ENCODE data around the gene PROB1. TPM values are rescaled to one million over a fixed set of nuclear protein-coding genes. Genes with fewer than 3 reads are reported as not detected.
"Not testable (repeated sequence)": the region's sequence is repeated elsewhere in the genome, so short reads cannot be mapped to it uniquely, and the experiment has no call there.

PROB1 gene
- total and polyA plus RNA-seq, 2 of the 13 experiments (the other 11 are each of a cell fraction or from before 2014, with no cell fraction given): 0.69 to 1.1 TPM

DNA sequence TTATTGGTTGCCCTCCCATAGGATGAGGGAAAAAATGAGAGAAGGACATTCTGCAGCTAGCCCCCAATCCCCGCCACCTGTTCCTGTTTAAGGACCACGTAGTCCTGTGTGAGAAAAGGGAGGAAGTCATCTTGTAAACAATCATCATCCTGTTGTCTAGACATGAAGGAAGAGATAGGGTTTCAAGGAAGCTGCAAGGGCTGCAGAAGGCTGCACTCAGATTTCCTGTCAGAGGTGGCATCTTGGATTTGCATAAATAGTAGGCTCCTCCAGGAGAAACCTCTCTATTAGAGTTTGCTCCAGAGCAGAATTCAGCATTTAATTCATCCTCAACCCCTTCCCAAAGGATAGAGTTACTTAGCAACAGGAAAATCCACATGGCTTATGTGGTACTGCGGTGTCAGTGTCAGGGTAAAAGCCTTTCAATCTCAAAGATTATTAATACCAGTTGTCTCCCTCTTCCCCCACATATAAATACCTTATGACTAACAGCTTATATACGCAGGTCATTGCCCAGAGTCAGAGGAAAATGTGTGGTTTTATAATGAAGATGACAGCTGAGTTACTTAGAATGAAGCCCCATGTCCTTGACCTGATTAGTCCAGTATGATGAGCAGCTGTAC lies 49.0 kb upstream of the PROB1 start (continued):
- TF ChIP-seq, protein P1, sequence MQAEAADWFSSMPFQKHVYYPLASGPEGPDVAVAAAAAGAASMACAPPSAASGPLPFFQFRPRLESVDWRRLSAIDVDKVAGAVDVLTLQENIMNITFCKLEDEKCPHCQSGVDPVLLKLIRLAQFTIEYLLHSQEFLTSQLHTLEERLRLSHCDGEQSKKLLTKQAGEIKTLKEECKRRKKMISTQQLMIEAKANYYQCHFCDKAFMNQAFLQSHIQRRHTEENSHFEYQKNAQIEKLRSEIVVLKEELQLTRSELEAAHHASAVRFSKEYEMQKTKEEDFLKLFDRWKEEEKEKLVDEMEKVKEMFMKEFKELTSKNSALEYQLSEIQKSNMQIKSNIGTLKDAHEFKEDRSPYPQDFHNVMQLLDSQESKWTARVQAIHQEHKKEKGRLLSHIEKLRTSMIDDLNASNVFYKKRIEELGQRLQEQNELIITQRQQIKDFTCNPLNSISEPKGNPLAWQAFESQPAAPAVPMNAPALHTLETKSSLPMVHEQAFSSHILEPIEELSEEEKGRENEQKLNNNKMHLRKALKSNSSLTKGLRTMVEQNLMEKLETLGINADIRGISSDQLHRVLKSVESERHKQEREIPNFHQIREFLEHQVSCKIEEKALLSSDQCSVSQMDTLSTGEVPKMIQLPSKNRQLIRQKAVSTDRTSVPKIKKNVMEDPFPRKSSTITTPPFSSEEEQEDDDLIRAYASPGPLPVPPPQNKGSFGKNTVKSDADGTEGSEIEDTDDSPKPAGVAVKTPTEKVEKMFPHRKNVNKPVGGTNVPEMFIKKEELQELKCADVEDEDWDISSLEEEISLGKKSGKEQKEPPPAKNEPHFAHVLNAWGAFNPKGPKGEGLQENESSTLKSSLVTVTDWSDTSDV (CRISPR knock-in tag; IDR thresholded peaks at IDR 0.05): no peak
- TF ChIP-seq, protein P2, sequence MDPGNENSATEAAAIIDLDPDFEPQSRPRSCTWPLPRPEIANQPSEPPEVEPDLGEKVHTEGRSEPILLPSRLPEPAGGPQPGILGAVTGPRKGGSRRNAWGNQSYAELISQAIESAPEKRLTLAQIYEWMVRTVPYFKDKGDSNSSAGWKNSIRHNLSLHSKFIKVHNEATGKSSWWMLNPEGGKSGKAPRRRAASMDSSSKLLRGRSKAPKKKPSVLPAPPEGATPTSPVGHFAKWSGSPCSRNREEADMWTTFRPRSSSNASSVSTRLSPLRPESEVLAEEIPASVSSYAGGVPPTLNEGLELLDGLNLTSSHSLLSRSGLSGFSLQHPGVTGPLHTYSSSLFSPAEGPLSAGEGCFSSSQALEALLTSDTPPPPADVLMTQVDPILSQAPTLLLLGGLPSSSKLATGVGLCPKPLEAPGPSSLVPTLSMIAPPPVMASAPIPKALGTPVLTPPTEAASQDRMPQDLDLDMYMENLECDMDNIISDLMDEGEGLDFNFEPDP (CRISPR knock-in tag; conservative IDR thresholded peaks at IDR 0.05): no peak
- TF ChIP-seq SP5 (CRISPR knock-in tag; IDR thresholded peaks at IDR 0.05; ENCODE audit: borderline replicate concordance, low read depth) (no peak), RARG (CRISPR knock-in tag; IDR thresholded peaks at IDR 0.05; ENCODE audit: low read depth) (no peak), BRCA1 (CRISPR knock-in tag; IDR thresholded peaks at IDR 0.05) (no peak), ZSCAN25 (CRISPR knock-in tag; IDR thresholded peaks at IDR 0.05) (no peak)
- TF ChIP-seq, protein P3, sequence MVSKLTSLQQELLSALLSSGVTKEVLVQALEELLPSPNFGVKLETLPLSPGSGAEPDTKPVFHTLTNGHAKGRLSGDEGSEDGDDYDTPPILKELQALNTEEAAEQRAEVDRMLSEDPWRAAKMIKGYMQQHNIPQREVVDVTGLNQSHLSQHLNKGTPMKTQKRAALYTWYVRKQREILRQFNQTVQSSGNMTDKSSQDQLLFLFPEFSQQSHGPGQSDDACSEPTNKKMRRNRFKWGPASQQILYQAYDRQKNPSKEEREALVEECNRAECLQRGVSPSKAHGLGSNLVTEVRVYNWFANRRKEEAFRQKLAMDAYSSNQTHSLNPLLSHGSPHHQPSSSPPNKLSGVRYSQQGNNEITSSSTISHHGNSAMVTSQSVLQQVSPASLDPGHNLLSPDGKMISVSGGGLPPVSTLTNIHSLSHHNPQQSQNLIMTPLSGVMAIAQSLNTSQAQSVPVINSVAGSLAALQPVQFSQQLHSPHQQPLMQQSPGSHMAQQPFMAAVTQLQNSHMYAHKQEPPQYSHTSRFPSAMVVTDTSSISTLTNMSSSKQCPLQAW (CRISPR knock-in tag; IDR thresholded peaks at IDR 0.05): no peak

DNA sequence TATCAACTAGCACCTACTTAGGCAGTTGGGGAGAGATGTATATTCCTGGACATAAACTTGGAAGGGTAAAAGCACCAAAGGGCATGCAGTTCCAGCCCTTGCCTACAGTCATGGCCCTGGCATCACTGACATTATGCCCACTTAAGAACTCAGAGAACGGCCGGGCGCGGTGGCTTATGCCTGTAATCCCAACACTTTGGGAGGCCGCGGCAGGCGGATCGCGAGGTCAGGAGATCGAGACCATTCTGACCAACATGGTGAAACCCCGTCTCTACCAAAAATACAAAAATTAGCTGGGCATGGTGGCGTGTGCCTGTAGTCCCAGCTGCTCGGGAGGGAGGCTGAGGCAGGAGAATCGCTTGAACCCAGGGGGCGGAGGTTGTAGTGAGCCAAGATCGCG lies 45.5 kb upstream of the PROB1 start:
- WGBS (ENCODE audit: low lambda C conversion rate): 93% methylated on average over 17 of the region's 17 CpGs
- ATAC-seq; CTCF ChIA-PET (ENCODE audit: low intra/inter-chr PET ratio, low total read pairs); H4K20me1 ChIP-seq (ENCODE audit: insufficient read depth, low read length); H2AFZ ChIP-seq (ENCODE audit: low read length); H3K9ac ChIP-seq (ENCODE audit: insufficient read depth, low read depth, low read length); H3K4me2 ChIP-seq (ENCODE audit: low read depth, low read length); H3K4me3 ChIP-seq (replicated peaks in 1 of 3; ENCODE audit: insufficient read depth in 1 of 3, low read depth in 2 of 3, low read length in 3 of 3); DNase-seq (ENCODE audit: low spot score); in situ Hi-C loops (cut with HindIII; ENCODE audit: extremely low pct_ligation_motif_present, low pct_unique_long_range_greater_than_20kb); BruUV-seq (replicated peaks); H3K9me3 ChIP-seq (ENCODE audit: low read length); H3K36me3 ChIP-seq (replicated peaks in 1 of 2; ENCODE audit: control insufficient read depth in 1 of 2, insufficient read depth in 2 of 2, low read length in 2 of 2); FAIRE-seq; H3K27ac ChIP-seq (ENCODE audit: extremely low read length, insufficient read depth, low read length); H3K79me2 ChIP-seq (ENCODE audit: insufficient read depth, low read length); intact Hi-C loops (cut with micrococcal nuclease; ENCODE audit: unreplicated experiment): not testable (repeated sequence)
- POLR2A ChIA-PET: interaction anchor here (1.8 to 2.4 kb wide), 2 partner anchors 37 to 63 kb away, joined by 8 to 52 read pairs; partner anchors contain the start of gene SPATA24
- H3K27me3 ChIP-seq (ENCODE audit: control insufficient read depth in 1 of 2, insufficient read depth in 2 of 2, low read length in 2 of 2): 0 out of 5 replicates have a peak, but pooled peaks cover 0 to 11% of the 10 kb centered on the region in 2 experiments
- H3K4me1 ChIP-seq (ENCODE audit: insufficient read depth, low read length): peaks cover 15% of the 10 kb centered on the region
